HL-60/S4 treated with retinoic acid at 250 ng/mL for 4 days and 3 days (cell line): ENCODE measurements around the gene DPEP2NB.
"Not testable (repeated sequence)": the region's sequence is repeated elsewhere in the genome, so short reads cannot be mapped to it uniquely, and the experiment has no call there.

ENCODE experiments used
- in situ Hi-C: fragments of 300-500 bp; cut with MboI; formaldehyde crosslinking; loops from 2 replicates; pipeline ENCODE4 v1.7.0; 2022; ENCODE audit warnings: low sequenced_read_pairs

The DPEP2NB gene

GRCh38 chr16:68015681-68016080 is at the start of gene DPEP2NB:
DPEP2NB (minus strand) TSS chr16:68015911; CDS start chr16:68015770, 141 bp downstream.
- in situ Hi-C loops = no loop called here

GRCh38 chr16:68064791-68065365 is 49.2 kb upstream of the DPEP2NB start:
- in situ Hi-C loops = no loop called here

- in situ Hi-C loops = no loop called here
Observed at GRCh38 chr16:68062910-68063393, 47.2 kb upstream of the DPEP2NB start.

GRCh38 chr16:68061396-68061795 is 45.7 kb upstream of the DPEP2NB start:
- in situ Hi-C loops = no loop called here

- in situ Hi-C loops = no loop called here
Observed at GRCh38 chr16:68059804-68060203, 44.1 kb upstream of the DPEP2NB start.

- in situ Hi-C loops = no loop called here
Observed at GRCh38 chr16:68055395-68055794, 39.7 kb upstream of the DPEP2NB start.

- in situ Hi-C loops = no loop called here
Observed at GRCh38 chr16:68049449-68049848, 33.7 kb upstream of the DPEP2NB start.

GRCh38 chr16:68047987-68048386 is 32.3 kb upstream of the DPEP2NB start:
- in situ Hi-C loops = no loop called here

GRCh38 chr16:68046106-68046505 is 30.4 kb upstream of the DPEP2NB start:
- in situ Hi-C loops = no loop called here

GRCh38 chr16:68041783-68042182 is 26.1 kb upstream of the DPEP2NB start:
- in situ Hi-C loops = no loop called here

GRCh38 chr16:68040506-68041288 is 25.0 kb upstream of the DPEP2NB start:
- in situ Hi-C loops = no loop called here

GRCh38 chr16:68037841-68038597 is 22.3 kb upstream of the DPEP2NB start:
- in situ Hi-C loops = no loop called here

- in situ Hi-C loops = no loop called here
Observed at GRCh38 chr16:68035227-68035626, 19.5 kb upstream of the DPEP2NB start.

- in situ Hi-C loops = no loop called here
Observed at GRCh38 chr16:68033101-68033500, 17.4 kb upstream of the DPEP2NB start.

GRCh38 chr16:68031951-68032350 is 16.2 kb upstream of the DPEP2NB start:
- in situ Hi-C loops = no loop called here

- in situ Hi-C loops = not testable (repeated sequence)
Observed at GRCh38 chr16:68030108-68030507, 14.4 kb upstream of the DPEP2NB start.

- in situ Hi-C loops = no loop called here
Observed at GRCh38 chr16:68028996-68029395, 13.3 kb upstream of the DPEP2NB start.

GRCh38 chr16:68022728-68023537 is 7.2 kb upstream of the DPEP2NB start, which contains the start of the genes DDX28 and DUS2:
DDX28 (minus strand) TSS chr16:68023232; CDS start chr16:68023202, 30 bp downstream.
DUS2 (plus strand) TSS chr16:68023284; CDS start chr16:68038024, 14,740 bp downstream.
- in situ Hi-C loops = no loop called here

GRCh38 chr16:68022278-68022727 is 6.6 kb upstream of the DPEP2NB start:
- in situ Hi-C loops = no loop called here

GRCh38 chr16:68021490-68021889 is 5.8 kb upstream of the DPEP2NB start:
- in situ Hi-C loops = no loop called here
